K562 (cell line): Measurements from ENCODE around the gene FAM174C. TPM values are rescaled to one million over a fixed set of nuclear protein-coding genes. Genes with fewer than 3 reads are reported as not detected.
A peak's percentile ranks its signal among the peaks of the same experiment; 100 is the strongest.

Experiments
- ATAC-seq: fragments of 200-7000 bp; cut with Tn5 transposase; 3 replicates; pipeline ENCODE4 v1.9.1; 2020; ENCODE audit warnings: moderate library complexity
- BruUV-seq: library from RNA; stranded (reverse); fragments of 400-500 nt; replicated peaks from 2 replicates; lab custom pipeline; 2021; lab: Mats Ljungman, UMichigan
- CTCF ChIA-PET: fragments of 300-600 bp; formaldehyde crosslinking; extraction: SDS; loops from one replicate; lab custom pipeline; 2021; ENCODE audit warnings: low intra/inter-chr PET ratio; lab: Yijun Ruan, JAX
- POLR2A ChIA-PET: fragments of 300-600, 350-650 bp; sonication (Branson Sonifier 250); formaldehyde crosslinking; extraction: SDS; loops from one replicate; lab custom pipeline; 2021; ENCODE audit warnings: antibody characterized with exemption, inconsistent platforms; lab: Yijun Ruan, JAX
- DNase-seq, 4 experiments: peaks; one replicate each; pipeline versions ENCODE4 v3.0.0 to v3.0.0-alpha.2; 2011 to 2018; ENCODE audit warnings: low spot score in 3 of 4, mixed read lengths in 3 of 4; ENCODE audit errors: extremely low read depth in 1 of 4
- FAIRE-seq: peaks from 2 replicates; lab custom pipeline; 2011; peaks lifted over from hg19 to GRCh38; lab: Jason Lieb, UNC
- H2AFZ ChIP-seq: 2 replicates; pipeline ENCODE4 v1.6.0; 2011; ENCODE audit warnings: low read depth, low read length, control low read depth, inconsistent platforms
- H3K27ac ChIP-seq: fragments of 200-600 bp; 3 replicates; pipeline ENCODE4 v1.8.0; 2011; ENCODE audit warnings: low read depth, mild to moderate bottlenecking, control low read depth, inconsistent platforms, low read length, moderate library complexity, mixed read lengths; ENCODE audit errors: extremely low read depth
- H3K27me3 ChIP-seq, 2 experiments: fragments of 300-600 bp in 1 of 2; 2 replicates in 1 of 2; 3 replicates in 1 of 2; pipeline versions ENCODE4 v1.6.0 to v1.8.0; 2011; ENCODE audit warnings: inconsistent platforms in 2 of 2, low read length in 2 of 2, mild to moderate bottlenecking in 1 of 2, mixed read lengths in 1 of 2, moderate library complexity in 1 of 2; ENCODE audit not compliant: control insufficient read depth in 2 of 2, insufficient read depth in 2 of 2
- H3K36me3 ChIP-seq: fragments of 300-600 bp; 3 replicates; pipeline ENCODE4 v1.8.0; 2011; ENCODE audit warnings: mild to moderate bottlenecking, low read length, inconsistent platforms; ENCODE audit not compliant: control insufficient read depth, insufficient read depth
- H3K4me1 ChIP-seq, 2 experiments: fragments of 200-600 bp in 1 of 2; replicated peaks in 1 of 2; 2 replicates in 1 of 2; 3 replicates in 1 of 2; pipeline versions ENCODE4 v1.5.1 to v1.8.0; 2011; ENCODE audit warnings: inconsistent platforms in 2 of 2, low read length in 2 of 2, mild to moderate bottlenecking in 1 of 2, mixed read lengths in 1 of 2, moderate library complexity in 1 of 2; ENCODE audit not compliant: control insufficient read depth in 2 of 2, insufficient read depth in 2 of 2
- H3K4me2 ChIP-seq: 2 replicates; pipeline ENCODE4 v1.6.1; 2011; ENCODE audit warnings: low read length, control low read depth, inconsistent platforms, mixed read lengths; ENCODE audit not compliant: insufficient read depth
- H3K4me3 ChIP-seq: fragments of 200-600 bp; sonication (generic), shearing (Covaris generic); 2 replicates; pipeline ENCODE4 v1.5.1; 2016; ENCODE audit warnings: control low read depth, inconsistent platforms
- H3K79me2 ChIP-seq: fragments of 200-600 bp; 3 replicates; pipeline ENCODE4 v1.8.0; 2011; ENCODE audit warnings: low read length, inconsistent platforms; ENCODE audit not compliant: control insufficient read depth, insufficient read depth
- H3K9ac ChIP-seq, 2 experiments: 2 replicates each; pipeline versions ENCODE4 v1.6.0 to v1.6.1; 2011; ENCODE audit warnings: low read depth in 2 of 2, low read length in 2 of 2, control low read depth in 1 of 2, inconsistent platforms in 1 of 2, mild to moderate bottlenecking in 1 of 2, mixed read lengths in 1 of 2; ENCODE audit not compliant: insufficient read depth in 1 of 2
- H3K9me1 ChIP-seq: one replicate; pipeline ENCODE4 v1.6.0; 2011; ENCODE audit warnings: inconsistent platforms, mild to moderate bottlenecking, low read length, moderate library complexity; ENCODE audit not compliant: control insufficient read depth, insufficient read depth
- H3K9me3 ChIP-seq: replicated peaks from 2 replicates; pipeline ENCODE4 v1.5.1; 2011; ENCODE audit warnings: low read depth, low read length, inconsistent platforms; ENCODE audit not compliant: control insufficient read depth, insufficient read depth
- H4K20me1 ChIP-seq: replicated peaks from 2 replicates; pipeline ENCODE4 v1.6.1; 2011; ENCODE audit warnings: low read length, inconsistent platforms, mixed read lengths; ENCODE audit not compliant: control insufficient read depth, insufficient read depth
- CCAR2 ChIP-seq: fragments of 200-400 bp; formaldehyde crosslinking; IDR thresholded peaks from 2 replicates; pipeline ENCODE4 v1.6.1; 2017; ENCODE audit warnings: mild to moderate bottlenecking, low read depth, low read length
- CHD1 ChIP-seq: fragments of 200-600 bp; sonication (generic); IDR thresholded peaks from one replicate; pipeline ENCODE4 v1.6.1; 2012; ENCODE audit warnings: mild to moderate bottlenecking, moderate library complexity, low read length, inconsistent platforms
- CUX1 ChIP-seq: fragments of 200-800 bp; sonication (Bioruptor generic); IDR thresholded peaks from 2 replicates; pipeline ENCODE4 v1.6.1; 2016; ENCODE audit warnings: missing genetic modification characterization, missing compliant biosample characterization
- GTF2E2 ChIP-seq: fragments of 200-800 bp; sonication (Bioruptor generic); IDR thresholded peaks from 2 replicates; pipeline ENCODE4 v1.6.1; 2016; ENCODE audit warnings: missing genetic modification characterization, missing compliant biosample characterization
- MAX ChIP-seq: sonication (generic); formaldehyde crosslinking; IDR thresholded peaks from 2 replicates; pipeline ENCODE4 v1.9.0; 2022; ENCODE audit warnings: mild to moderate bottlenecking, missing genetic modification reagents
- MTA2 ChIP-seq: fragments of 450-650 bp; IDR thresholded peaks from 2 replicates; pipeline ENCODE4 v1.6.1; 2016; ENCODE audit warnings: low read depth
- NFXL1 ChIP-seq: fragments of 450-650 bp; formaldehyde crosslinking; IDR thresholded peaks from 2 replicates; pipeline ENCODE4 v1.4.0; 2021; ENCODE audit warnings: mild to moderate bottlenecking
- PREB ChIP-seq: sonication (generic); formaldehyde crosslinking; IDR thresholded peaks from 2 replicates; pipeline ENCODE4 v1.8.1; 2023; ENCODE audit warnings: mild to moderate bottlenecking, missing genetic modification reagents
- YY1 ChIP-seq, 3 experiments: IDR thresholded peaks; 2 replicates each; pipeline ENCODE4 v1.6.1; 2011; ENCODE audit warnings: low read length in 2 of 3, mild to moderate bottlenecking in 2 of 3, moderate library complexity in 2 of 3, borderline replicate concordance in 1 of 3, control low read depth in 1 of 3, low read depth in 1 of 3; ENCODE audit not compliant: insufficient read depth in 3 of 3, insufficient replicate concordance in 2 of 3, control insufficient read depth in 1 of 3, insufficient read length in 1 of 3; ENCODE audit errors: extremely low read depth in 1 of 3
- WGBS: fragments of 100-300 bp; shearing (Covaris generic); methylation state at CpG from one replicate; pipeline ENCODE4 v1.1.6; 2016; ENCODE audit warnings: low coverage, mixed read lengths; ENCODE audit not compliant: insufficient coverage; ENCODE audit errors: missing lambda C conversion rate; 5-methylcytosine and 5-hydroxymethylcytosine counted together
- in situ Hi-C: fragments of 300-500 bp; cut with MboI; formaldehyde crosslinking; loops from 4 replicates; pipeline ENCODE4 v1.15.0; 2018; ENCODE audit warnings: inconsistent platforms, mixed read lengths
- intact Hi-C: fragments of 100-400 bp; cut with micrococcal nuclease; formaldehyde crosslinking; loops from 2 replicates; pipeline ENCODE4 v1.14.2; 2022
- polyA plus RNA-seq, 8 experiments: library from polyadenylated mRNA; depleted of rRNA in 4 of 8; stranded (reverse) in 5 of 8; unstranded in 3 of 8; fragments of >200 nt; fragmentation: Nextera tagmentation in 2 of 8; fragmentation: Illumina TruSeq in 1 of 8; extraction: Ambion mirVana in 2 of 8; extraction: Trizol in 1 of 8; gene quantifications; 2 replicates each; pipeline versions ENCODE4 v1.2.1 to v1.2.3, GENCODE V29; 2011 to 2014; ENCODE audit warnings: inconsistent platforms in 1 of 8, missing spikeins in 1 of 8
- total RNA-seq, 7 experiments: library from RNA; depleted of rRNA in 6 of 7; stranded (reverse); fragments of >200 nt in 6 of 7; fragmentation: Illumina TruSeq in 2 of 7; extraction: Trizol in 2 of 7; gene quantifications; 2 replicates each; pipeline versions ENCODE4 v1.2.1 to v1.2.3, GENCODE V29; 2011 to 2021; ENCODE audit warnings: low replicate concordance in 1 of 7
- TF ChIP-seq, protein P1 (sequence below): fragments of 450-650 bp; formaldehyde crosslinking; IDR thresholded peaks from 2 replicates; pipeline ENCODE4 v1.4.0; 2020; ENCODE audit warnings: mild to moderate bottlenecking, moderate library complexity

FAM174C gene
- total and polyA plus RNA-seq, 9 of the 15 experiments (the other 6 are each of a cell fraction or from before 2014, with no cell fraction given), result 0.66 to 89.6 (median 20.3) TPM

GRCh38 chr19:1274081-1274851, 1.1 kb upstream of the FAM174C start:
- Histone ChIP-seq H3K36me3 (peaks cover 78% of the 10 kb centered on the region), H3K4me1 (peaks cover 57 to 92% of the 10 kb centered on the region in 2 experiments), H3K9me1 (no peaks in the 10 kb centered on the region), H3K9me3 (no peaks in the 10 kb centered on the region), H3K4me3 (peak overlapping the region; percentile 68), H3K9ac (peak overlapping the region; percentile 90 to 92), H2AFZ (no peak overlapping the region), H3K79me2 (peaks cover 77% of the 10 kb centered on the region), H3K27me3 (no peaks in the 10 kb centered on the region), H3K27ac (peak overlapping the region; percentile 92), H3K4me2 (peak overlapping the region; percentile 93), H4K20me1 (peaks cover 27% of the 10 kb centered on the region)
- ChIA-PET POLR2A (interaction anchor here (0.6 to 2.8 kb wide), 10 partner anchors 10 to 474 kb away, joined by 3 to 14 read pairs (median 3); no protein-coding TSS in a partner anchor), CTCF (interaction anchor here (0.6 kb wide), 1 partner anchor 97 kb away, joined by 3 read pairs; no protein-coding TSS in a partner anchor)
- ATAC-seq, result peak; percentile 46
- BruUV-seq, result TSS peak; percentile 72
- DNase-seq, result peak in 2 of 4 experiments; percentile 57 to 80
- FAIRE-seq, result peak; percentile 54
- WGBS, result 4% methylated on average over 42 of the region's 46 CpGs
- in situ Hi-C loops, result no loop called here
- intact Hi-C loops, result loop anchor here (10.0 kb wide), 1 partner anchor 171 kb away; no protein-coding TSS in a partner anchor
- TF ChIP-seq MAX (CRISPR knock-in tag), result peak; percentile 49
- no peak; the same call in 1 of the 2 replicates for TF ChIP-seq CUX1 (CRISPR knock-in tag)
- TF ChIP-seq, protein P1, sequence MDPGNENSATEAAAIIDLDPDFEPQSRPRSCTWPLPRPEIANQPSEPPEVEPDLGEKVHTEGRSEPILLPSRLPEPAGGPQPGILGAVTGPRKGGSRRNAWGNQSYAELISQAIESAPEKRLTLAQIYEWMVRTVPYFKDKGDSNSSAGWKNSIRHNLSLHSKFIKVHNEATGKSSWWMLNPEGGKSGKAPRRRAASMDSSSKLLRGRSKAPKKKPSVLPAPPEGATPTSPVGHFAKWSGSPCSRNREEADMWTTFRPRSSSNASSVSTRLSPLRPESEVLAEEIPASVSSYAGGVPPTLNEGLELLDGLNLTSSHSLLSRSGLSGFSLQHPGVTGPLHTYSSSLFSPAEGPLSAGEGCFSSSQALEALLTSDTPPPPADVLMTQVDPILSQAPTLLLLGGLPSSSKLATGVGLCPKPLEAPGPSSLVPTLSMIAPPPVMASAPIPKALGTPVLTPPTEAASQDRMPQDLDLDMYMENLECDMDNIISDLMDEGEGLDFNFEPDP (CRISPR knock-in tag), result no peak
- no peak for TF ChIP-seq CCAR2
- TF ChIP-seq GTF2E2 (tag), result no peak
- no peak for TF ChIP-seq NFXL1 (CRISPR knock-in tag)
- peak in 1 of 3 experiments; percentile 45 for TF ChIP-seq YY1 (IDR thresholded peaks at IDR 0.05; ENCODE audit: borderline replicate concordance in 1 of 3, control insufficient read depth in 1 of 3, extremely low read depth in 1 of 3, insufficient read depth in 3 of 3, insufficient read length in 1 of 3, insufficient replicate concordance in 2 of 3, low read depth in 1 of 3, low read length in 2 of 3)
- TF ChIP-seq CHD1, result no peak
- no peak for TF ChIP-seq MTA2
- TF ChIP-seq PREB (CRISPR knock-in tag), result no peak
